OCI-LY3 (cell line): ENCODE data around the gene IKBIP.

Source experiments
- EZH2phosphoT487 ChIP-seq: fragments of 200-600 bp; shearing (Covaris generic); IDR thresholded peaks from 2 replicates; pipeline ENCODE4 v1.6.1; 2018; ENCODE audit warnings: antibody characterized with exemption, mixed run types, low read depth
- TF ChIP-seq, protein P1 (sequence below): fragments of 200-600, 300-600 bp; sonication (generic); IDR thresholded peaks from 2 replicates; pipeline ENCODE4 v1.5.1; 2014; ENCODE audit warnings: antibody characterized with exemption, low read length, low read depth

DNA sequence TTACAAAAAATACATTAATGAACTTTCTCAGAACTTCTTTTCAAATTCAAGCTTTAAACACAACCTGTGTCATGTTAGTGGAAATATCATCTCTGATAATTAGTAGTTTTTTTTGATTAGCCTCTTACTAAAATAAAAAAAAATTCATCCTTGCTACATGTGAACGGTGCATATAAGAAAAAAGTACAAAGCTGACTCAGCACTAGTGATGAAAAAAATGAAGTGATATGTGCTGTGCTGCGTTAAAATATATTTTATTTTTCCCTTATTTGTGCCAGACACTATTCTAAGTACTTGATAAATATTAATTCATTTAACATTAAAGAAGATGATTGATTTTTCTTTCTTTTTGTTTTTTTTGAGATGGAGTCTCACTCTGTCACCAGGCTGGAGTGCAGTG, 7.5 kb downstream of the IKBIP start:
- TF ChIP-seq, protein P1, sequence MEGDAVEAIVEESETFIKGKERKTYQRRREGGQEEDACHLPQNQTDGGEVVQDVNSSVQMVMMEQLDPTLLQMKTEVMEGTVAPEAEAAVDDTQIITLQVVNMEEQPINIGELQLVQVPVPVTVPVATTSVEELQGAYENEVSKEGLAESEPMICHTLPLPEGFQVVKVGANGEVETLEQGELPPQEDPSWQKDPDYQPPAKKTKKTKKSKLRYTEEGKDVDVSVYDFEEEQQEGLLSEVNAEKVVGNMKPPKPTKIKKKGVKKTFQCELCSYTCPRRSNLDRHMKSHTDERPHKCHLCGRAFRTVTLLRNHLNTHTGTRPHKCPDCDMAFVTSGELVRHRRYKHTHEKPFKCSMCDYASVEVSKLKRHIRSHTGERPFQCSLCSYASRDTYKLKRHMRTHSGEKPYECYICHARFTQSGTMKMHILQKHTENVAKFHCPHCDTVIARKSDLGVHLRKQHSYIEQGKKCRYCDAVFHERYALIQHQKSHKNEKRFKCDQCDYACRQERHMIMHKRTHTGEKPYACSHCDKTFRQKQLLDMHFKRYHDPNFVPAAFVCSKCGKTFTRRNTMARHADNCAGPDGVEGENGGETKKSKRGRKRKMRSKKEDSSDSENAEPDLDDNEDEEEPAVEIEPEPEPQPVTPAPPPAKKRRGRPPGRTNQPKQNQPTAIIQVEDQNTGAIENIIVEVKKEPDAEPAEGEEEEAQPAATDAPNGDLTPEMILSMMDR: no peak
- TF ChIP-seq EZH2phosphoT487: no peak
